GM19467 (cell line): ENCODE results near the gene CXXC1.
A peak's percentile ranks its signal among the peaks of the same experiment; 100 is the strongest.
"Not testable (repeated sequence)": the region's sequence is repeated elsewhere in the genome, so short reads cannot be mapped to it uniquely, and the experiment has no call there.

Experiments used
- ATAC-seq: cut with Tn5 transposase; IDR thresholded peaks from one replicate; pipeline ENCODE4 v1.9.1; 2021; ENCODE audit warnings: mild to moderate bottlenecking, moderate library complexity; ENCODE audit not compliant: unreplicated experiment

The CXXC1 gene

DNA sequence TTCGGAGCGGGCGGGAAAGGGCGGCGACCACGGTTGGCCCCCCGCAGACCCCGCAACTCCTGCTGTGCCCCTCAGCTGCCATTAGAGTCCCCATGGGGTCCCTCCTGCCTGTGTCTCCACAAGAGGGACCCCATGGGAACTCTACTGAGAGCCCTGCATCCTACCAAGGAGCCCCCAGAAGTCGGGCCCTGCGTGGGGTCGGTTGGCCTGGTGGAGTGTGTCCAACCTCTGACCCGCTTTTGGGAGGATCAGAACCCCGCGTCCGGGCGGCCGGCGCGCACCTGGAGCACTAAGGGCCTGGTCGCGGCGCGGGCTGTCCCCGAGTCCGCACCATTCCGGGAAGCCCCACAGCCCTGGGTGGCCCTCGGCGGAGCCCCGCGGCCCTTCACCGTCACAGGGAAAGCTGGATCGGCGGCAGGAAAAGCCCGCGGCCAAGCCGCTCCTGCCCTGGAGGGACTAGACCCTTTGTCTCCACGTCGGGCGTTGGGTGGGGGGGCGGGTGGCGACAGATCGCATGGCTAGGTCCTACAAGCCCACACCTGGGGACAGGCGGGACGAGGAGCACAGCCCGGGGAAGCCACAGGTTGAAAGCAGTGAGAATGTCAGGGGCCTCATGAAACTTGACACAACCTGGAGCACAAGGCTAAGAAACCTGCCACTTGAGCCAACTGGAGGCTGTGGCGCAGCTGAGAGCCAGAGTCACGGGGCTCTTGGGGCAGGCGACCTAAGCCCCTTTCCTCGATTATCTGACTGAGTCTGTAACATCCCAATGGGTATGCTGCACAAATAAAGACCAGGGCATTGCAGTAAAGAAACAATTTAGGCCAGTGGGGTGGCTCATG, 11.2 kb upstream of the CXXC1 start:
- no peak for ATAC-seq

DNA sequence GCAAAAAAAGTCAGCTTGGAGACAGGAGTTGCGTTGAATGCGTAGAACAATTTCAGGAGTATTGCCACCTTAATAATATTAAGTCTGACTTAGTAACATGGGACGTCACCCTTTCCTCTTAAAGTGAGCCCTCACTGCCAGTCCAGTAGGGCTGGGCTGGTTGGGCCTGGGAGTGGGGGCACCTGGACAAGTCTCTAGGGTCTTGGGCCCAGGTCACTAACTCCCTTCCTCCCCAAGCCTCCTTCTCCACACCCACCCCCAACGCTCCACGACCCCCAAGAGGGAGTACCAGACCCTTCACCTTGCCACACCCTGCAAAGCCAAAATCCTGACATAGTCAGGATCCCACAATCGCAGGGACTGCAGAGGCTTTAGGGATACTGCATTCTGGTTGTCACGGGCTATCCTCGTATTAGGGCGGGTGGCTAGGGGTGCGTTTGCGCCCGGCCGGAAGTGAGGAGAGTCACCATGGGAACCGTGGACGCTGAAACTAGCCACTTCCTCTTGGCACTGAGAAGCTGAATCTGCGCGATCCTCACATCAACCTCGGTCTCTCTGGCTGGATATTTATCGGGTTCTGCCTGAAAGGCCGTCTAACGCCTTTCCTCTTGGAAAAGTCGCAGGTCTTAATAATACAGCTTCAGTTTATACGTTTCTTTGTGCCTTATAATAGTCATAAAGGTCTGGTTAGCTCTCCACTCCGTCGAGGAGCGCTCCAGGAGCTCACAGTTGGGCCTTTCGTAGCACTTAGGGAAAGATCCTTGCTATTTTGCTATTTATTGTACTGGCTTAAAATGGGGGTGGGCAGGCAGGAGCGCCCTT, 10.3 kb upstream of the CXXC1 start:
- peak; percentile 99 for ATAC-seq

DNA sequence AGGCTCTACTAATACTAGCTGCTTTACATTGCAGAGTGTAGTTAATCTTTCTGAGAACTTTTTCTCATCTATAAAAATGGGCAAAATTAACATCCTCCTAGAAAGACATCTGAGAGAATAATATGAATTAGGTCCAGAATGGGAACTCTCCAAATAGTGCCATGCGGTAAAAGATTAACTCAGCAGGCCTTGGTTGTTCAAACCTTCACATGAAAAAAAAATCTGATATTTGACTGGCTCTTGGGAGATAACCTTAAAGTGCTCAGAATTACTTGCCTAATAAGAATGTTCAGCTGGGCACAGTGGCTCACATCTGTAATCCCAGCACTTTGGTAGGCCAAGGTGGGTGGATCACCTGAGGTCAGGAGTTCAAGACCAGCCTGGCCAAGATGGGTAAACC, 5.5 kb upstream of the CXXC1 start:
- no peak for ATAC-seq

DNA sequence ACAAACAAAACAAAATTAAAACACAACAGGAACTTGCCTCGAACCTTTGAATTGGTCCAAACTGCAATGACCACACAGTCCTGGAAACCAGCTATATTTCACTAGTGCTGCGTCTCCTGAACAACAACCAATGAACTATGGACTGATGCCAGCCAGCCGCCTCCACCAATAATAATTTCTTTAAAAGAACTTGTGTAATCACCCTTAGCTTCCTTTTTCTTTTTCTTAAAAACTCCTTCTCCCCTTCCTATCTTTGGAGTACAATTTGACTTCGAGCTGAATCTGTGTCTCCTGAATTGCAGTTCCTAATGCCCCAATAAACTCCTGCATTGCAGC, 1.6 kb upstream of the CXXC1 start:
- no peak for ATAC-seq

DNA sequence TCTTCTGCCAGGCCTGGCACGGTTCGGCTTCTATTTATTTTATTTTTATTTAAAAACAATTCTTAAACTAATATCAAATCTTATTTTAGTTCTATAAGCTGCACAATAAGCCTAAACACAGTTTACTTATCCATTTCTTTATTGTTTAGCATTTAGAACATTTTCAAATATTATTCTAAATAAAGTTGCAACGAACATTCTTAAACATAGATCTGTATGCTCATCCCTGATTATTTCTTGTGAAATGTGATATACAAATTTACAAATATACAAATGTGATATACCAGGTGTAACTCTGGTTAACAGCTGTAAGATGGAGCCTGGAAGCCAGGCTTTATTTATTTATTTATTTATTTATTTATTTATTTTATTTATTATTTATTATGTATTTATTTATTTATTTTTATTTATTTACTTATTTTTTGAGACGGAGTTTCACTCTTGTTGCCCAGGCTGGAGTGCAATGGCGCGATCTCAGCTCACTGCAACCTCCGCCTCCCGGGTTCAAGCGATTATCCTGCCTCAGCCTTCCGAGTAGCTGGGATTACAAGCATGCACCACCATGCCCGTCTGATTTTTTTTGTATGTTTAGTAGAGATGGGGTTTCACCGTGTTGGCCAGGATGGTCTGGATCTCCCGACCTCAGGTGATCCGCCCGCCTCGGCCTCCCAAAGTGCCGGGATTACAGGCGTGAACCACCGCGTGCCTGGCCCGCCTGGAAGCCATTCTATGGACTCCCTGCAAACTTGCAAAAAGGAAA, 1.0 kb upstream of the CXXC1 start:
- not testable (repeated sequence) for ATAC-seq

DNA sequence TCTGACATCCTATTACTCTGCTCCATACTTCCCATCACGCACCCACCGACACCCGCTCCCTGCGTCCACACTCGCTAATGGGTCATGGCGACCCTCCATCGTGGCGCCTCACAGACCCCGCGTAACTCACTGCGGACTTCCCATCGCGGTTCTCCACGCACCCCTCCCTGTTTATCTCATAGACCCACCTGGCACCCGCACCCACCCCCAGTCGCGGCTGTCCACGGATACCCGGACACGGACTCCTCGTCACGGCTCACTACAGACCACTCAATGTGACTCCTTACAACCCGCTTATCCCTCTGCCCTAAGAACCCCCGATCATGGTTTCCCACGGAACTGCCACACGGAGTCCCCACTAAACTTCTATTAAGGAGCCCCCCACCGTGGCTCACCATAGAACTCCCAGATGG, 458 bp downstream of the CXXC1 start:
- ATAC-seq: no peak

DNA sequence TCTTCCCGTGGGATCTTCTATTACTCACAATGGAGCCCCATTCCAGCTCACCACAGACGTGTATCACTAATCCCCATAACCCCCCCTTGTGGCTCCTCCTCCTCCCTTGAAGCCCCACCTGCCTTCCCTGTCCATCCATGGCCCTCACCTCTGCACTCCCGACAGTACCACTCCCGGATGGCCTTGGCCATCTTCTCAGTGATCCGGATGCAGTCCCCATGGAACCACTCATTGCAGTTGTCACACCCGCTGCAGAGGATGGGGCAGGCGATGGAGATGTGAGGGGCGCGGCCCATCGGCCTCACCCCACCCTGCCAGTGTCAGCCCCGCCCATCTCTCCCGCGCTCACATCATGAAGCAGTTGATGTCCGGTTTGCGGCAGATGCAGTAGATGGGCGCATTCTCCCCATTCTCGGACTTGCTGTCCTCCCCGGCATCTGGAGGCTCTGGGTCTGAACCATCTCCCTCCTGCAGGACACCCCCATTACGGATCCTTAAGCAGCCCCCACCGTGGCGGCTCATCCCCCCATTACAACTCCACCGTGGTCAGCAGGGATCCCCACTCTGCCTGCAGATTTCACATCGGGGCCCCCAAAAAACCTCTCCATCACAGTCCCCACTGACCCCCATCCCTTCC, 983 bp downstream of the CXXC1 start:
- no peak for ATAC-seq

DNA sequence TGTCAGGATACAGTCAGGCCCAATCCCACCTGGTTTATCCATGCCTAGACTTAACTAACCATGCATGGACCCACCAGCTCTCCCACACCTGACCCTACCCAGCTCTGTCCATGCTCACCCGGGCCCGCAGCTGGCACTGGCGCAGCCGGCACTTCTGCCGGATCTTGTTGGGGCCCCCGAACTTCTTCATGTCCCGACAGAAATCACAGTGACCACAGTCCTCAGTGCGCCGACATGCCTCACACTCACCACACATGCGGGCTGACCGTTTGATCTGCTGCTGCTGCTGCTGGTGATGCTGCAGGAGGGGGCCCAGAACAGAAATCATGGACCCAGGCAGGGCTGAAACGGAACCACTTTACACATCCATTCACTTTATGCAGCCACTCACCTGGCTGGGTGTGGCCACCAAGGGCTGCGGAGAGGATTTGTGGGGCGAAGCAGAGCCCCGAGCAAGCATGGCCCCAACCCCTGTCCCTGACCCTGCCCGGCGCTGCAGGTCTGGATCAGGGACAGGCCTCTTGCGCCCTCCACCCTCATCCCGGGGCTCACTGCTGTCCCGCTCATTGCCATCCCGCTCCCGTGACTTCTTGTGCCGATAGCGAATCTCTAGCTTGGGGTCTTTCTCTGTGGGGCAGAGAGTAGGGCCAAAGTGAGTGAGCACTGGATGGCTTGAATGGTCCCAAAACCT, 1.7 kb downstream of the CXXC1 start:
- no peak for ATAC-seq

DNA sequence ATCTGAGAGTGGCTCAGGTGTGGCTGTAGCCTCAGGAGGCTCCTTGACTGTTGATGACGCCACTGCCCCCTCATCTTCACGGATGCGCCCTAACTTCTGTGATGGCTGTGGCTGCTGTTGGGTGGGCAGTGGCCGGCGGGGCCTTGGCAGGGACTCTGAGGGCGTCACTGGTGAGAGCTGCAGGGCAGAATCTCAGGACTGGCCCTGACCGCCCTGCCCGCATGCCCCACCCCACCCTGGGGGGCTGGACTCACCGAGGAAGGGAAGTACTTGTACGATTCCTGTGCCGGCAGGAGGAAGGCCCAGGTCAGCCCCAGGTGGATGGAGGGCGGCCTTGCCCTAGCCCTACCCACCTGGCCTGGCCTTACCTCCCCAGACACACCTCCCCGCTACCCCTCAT, 2.4 kb downstream of the CXXC1 start:
- ATAC-seq: no peak

DNA sequence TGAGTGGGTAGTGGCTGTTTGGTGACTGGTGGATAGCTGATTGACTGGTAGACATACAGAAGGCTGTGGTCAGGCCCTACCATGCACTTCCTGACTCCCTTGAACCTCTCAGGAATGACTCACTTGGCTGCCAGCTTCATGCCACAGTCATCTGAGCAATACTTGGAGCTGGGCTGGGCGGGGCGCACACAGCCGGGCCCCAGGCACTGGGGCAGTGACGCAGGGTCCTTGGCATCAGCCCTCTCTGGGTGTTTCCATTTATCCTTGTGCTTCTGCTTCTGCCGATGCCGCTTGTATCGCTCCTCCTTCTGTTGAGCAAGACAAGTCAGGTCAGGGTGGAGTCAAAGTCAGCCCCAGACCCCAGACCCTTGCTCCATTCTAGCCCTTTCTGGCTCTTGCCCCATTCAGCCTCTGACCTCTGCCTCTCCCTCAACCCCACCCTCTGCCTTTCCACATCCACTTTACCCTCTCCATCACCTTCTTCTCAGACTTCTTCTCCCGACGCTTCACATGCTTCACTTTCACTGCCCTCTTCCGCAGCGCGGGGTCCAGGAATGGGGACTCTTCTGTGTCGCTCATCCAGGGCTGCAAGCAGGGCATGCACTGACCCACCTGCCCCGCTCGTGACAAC, 3.1 kb downstream of the CXXC1 start:
- no peak for ATAC-seq

DNA sequence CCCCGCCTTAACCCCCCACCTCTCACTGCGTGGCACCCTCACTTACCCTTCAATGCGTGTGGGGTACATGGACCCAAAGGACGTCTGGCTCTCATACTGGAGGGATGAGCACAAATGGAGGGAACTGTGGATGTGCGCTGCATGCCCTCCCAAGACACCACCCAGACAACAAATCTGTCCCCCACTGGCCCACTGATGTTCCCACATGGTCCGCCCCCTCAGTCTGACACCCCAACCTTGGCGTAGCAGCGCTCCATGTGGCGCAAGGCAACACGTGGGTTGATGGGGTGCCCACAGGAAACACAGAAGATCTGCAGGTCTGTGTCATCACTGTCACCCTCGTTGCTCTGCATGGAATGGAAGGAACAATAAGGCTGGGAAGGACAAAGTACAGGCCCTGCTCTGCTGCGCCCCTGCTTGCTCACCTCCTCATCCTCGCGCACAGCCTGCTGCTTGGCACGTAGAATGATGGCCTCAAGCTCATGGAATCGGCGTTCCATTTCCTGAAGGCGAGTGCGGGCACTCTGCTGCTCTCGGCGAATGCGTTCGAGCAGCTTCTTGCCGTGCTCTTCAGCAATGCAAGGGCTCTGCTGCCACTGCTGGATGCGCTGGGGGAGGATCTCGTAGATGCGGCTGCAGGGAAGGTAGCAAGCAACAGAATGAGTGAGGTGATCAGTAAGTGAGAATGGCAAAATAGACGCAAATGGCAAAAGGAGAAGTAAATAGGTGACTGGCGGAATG, 3.9 kb downstream of the CXXC1 start:
- no peak for ATAC-seq

DNA sequence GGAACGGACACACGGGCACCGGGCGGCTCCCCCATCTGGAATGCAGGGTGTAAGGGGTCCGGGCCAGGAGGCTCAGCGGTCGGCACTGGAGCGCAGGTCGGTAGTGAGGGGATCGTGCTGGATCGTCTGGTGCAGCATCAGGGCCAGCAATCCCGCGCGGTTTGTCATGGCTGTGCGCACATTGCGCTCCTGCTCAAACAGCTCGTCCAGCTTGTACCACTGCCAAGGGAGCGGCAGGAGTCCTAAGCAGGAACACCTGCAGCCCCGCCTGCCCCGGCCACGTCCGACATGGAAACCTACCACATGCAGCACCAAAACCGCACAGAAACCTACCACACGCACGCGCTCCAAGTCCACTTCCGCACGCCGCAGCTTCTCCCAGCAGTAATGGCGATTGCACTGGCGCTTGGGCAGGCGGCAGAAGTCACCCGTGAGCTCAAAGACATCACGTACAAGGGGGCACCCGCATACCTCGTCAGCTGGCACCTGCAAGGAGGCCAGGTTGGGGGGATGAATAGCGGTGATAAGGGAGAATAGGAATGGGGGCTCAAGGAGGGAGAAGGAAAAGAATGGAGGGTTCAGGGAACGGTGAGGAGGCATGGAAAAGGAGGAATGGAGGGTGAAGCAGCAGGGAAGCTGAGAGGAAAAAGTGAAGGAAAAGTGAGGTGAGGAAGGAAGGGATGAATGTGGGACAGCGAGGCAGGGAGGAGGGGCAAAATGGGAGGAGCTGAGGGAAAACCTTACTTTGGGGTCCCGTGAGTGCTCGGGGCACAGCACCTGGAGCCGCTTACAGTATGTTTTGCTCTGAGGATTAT, 4.8 kb downstream of the CXXC1 start:
- no peak for ATAC-seq

DNA sequence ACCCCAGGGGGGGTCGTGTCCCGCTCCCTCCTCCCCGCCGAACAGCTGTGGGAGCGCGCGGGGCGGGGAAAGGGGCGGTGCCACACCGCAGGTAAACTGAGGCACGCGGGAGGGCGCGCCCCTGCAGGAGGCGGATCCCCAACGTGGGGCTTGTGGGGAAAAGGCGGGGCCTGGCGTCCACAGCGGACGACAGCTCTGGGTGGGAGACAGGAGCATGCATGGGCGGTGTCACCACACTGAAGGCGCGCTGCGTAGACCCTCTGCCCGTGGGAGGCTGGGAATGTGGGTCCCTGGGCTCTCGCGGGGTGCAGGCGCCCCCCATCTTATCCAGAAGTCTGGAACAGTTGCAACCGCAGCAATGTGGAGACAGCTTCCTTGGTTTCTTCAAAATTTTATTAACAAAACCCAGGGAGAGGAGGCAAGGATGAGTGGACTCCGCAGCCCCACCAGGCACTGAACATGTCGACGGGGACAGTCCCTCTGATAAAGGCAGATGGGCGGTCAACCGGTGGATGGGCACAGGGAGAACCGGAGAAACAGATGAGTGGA, 5.4 kb downstream of the CXXC1 start:
- ATAC-seq: no peak

DNA sequence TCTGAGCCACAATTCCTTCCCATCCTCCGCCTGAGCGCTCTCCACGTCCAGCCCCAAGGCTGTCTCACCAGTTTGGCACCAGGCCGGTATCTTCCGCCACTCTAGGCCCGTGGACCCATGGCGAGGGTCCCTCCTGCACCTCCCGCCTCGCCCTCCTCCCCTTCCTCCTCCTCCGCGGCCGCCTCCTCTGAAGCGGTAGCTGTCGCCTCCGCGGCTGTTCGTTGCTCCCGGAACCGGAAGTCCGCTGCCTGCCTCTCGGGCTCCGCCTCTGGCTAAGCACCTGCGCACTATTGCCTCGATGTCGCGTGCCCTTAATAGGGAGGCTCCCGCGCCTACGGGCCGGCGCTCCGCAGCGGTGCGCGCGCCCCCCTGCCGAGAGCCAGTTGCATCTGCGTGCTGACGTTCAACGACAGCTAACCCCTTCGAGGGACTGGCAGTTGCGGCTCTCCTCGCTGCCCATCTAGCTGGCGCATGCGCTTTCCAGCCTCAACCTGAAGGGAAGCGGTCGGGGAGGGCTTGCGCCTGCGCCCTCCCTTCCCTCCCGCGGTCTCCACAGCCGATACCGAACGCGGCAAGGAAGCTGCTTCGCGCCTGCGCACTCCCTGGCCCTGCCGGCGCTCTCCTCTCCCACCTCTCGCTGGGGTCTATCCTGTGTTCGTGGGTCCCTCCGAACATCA, 6.1 kb downstream of the CXXC1 start, which contains the start of gene MBD1:
Gene MBD1, minus strand, starts transcription at position 229 of the 677 bp plus-strand sequence. CDS start 1,531 bp downstream, outside the sequence.
- peak; percentile 87 for ATAC-seq

DNA sequence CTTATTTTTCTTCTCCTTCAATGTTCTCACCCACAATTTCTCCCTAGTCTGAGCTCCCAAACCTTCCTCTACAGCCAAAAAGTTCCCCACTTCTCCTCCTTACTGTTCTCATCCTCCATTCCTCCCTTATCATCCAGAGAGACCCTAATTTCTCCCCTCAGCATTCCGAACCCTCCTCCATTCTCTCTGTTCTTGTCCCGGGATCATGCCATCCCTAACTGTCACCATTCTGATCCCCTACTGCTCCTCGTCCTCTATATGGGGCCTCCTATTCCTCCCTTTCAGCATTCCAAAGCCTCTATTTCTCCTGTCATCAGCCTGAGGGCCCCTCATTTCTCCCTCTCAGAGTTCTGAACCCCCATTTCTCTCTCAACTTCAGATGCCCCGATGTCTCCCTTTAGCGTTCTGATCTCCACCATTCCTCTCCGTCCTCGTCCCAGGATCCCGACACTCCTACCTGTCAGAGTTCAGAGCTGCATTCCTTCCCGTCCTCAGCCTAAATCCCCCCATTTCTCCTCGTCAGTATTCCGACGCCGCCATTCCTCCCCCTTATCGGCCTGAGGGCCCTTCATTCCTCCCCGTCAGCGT, 6.7 kb downstream of the CXXC1 start:
- no peak for ATAC-seq

DNA sequence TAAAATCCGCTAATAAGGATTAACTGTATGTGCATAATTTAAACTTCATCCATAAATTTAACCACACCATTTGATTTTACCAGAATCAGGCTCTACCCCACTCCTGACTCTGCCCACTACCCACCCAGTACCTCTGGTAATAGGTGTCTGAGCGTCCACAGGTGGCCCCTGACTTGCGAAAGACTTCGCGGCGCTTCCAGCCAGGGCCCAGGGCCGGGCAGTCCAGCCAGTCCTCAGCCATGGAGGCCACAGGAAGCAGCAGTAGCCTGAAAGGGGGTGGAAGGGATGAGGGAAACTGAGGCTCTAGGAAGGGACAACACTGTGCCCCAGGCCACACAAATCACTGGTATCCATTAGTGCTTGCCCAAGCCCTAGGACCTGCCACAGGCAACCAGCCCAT, 7.7 kb downstream of the CXXC1 start:
- ATAC-seq: no peak

DNA sequence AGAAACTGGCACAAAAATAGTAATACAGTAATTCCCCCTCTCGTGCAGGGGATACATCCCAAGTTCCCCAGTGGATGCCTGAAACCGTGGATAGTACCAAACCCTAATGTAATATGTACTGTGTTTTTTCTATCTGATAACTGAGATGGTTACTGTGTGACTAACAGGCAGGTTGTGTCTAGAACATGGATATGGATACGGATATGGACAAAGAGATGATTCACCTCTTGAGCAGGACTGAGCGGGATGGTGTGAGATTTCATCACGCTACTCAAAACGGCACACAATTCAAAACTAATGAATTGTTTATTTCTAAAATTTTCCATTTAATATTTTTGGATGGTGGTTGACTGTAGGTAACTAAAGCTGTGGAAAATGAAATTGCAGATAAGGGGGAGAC, 9.6 kb downstream of the CXXC1 start:
- no peak for ATAC-seq
